Measurements from ENCODE around the gene SPATA2L. TPM values are rescaled to one million over a fixed set of nuclear protein-coding genes. Genes with fewer than 3 reads are reported as not detected.

Gene SPATA2L
- total and polyA plus RNA-seq, 2 of the 13 experiments (the other 11 are each of a cell fraction or from before 2014, with no cell fraction given), result 9.1 to 20.7 TPM

GRCh38 chr16:89700100-89700648, 1.3 kb downstream of the SPATA2L start (continued):
- no peak for TF ChIP-seq BCLAF1 (IDR thresholded peaks at IDR 0.05)
- TF ChIP-seq RFXAP (CRISPR knock-in tag; IDR thresholded peaks at IDR 0.05; ENCODE audit: borderline replicate concordance), result peak; percentile 91; the same call in 1 of the 2 replicates
- 0 out of 2 replicates have a peak, but pooled peaks have one; percentile 45 for TF ChIP-seq ZMYM2 (CRISPR knock-in tag; IDR thresholded peaks at IDR 0.05)
- TF ChIP-seq GFI1 (CRISPR knock-in tag; IDR thresholded peaks at IDR 0.05; ENCODE audit: borderline replicate concordance), result peak; percentile 67; the same call in 1 of the 2 replicates
- no peak; the same call in 1 of the 2 replicates for TF ChIP-seq WIZ (CRISPR knock-in tag; IDR thresholded peaks at IDR 0.05)
- no peak; the same call in none of the 2 replicates for TF ChIP-seq ZMYM4 (CRISPR knock-in tag; IDR thresholded peaks at IDR 0.05)
- TF ChIP-seq KDM5A (IDR thresholded peaks at IDR 0.05; ENCODE audit: borderline replicate concordance, low read length), result no peak
- TF ChIP-seq ZNF746 (CRISPR knock-in tag; IDR thresholded peaks at IDR 0.05), result peak; percentile 46
- TF ChIP-seq RAD51 (IDR thresholded peaks at IDR 0.05; ENCODE audit: borderline replicate concordance), result peak; percentile 85
- TF ChIP-seq GRHL1 (CRISPR knock-in tag; conservative IDR thresholded peaks at IDR 0.05), result no peak
- TF ChIP-seq ZNF276 (CRISPR knock-in tag; IDR thresholded peaks at IDR 0.05; ENCODE audit: low read depth), result no peak
- peak; percentile 87; the same call in 1 of the 2 replicates for TF ChIP-seq ZNF430 (CRISPR knock-in tag; IDR thresholded peaks at IDR 0.05)
- no peak; the same call in 1 of the 2 replicates for TF ChIP-seq FOXC1 (CRISPR knock-in tag; IDR thresholded peaks at IDR 0.05; ENCODE audit: borderline replicate concordance)
- TF ChIP-seq RFX3 (CRISPR knock-in tag; IDR thresholded peaks at IDR 0.05), result peak; percentile 99
- TF ChIP-seq IRF1 (CRISPR knock-in tag; IDR thresholded peaks at IDR 0.05; ENCODE audit: low read depth), result no peak
- TF ChIP-seq ARNT2 (CRISPR knock-in tag; IDR thresholded peaks at IDR 0.05; ENCODE audit: low read depth), result peak; percentile 71; the same call in 1 of the 2 replicates
- TF ChIP-seq ZFX (CRISPR knock-in tag; IDR thresholded peaks at IDR 0.05; ENCODE audit: low read depth), result peak; percentile 54; the same call in 1 of the 2 replicates
- TF ChIP-seq ZNF512 (CRISPR knock-in tag; IDR thresholded peaks at IDR 0.05), result no peak
- TF ChIP-seq MYNN (CRISPR knock-in tag; IDR thresholded peaks at IDR 0.05; ENCODE audit: low read depth), result no peak
